Measurements from ENCODE around the gene IFT88.

Gene IFT88

GRCh38 chr13:20566898-20567874, at the start of gene IFT88:
TSS of gene IFT88 (plus strand) at chr13:20567157. CDS start at chr13:20574386, 7,229 bp downstream.
- peak; percentile 79 for DNase-seq (ENCODE audit: low read depth)

GRCh38 chr13:20518660-20519100, 48.3 kb upstream of the IFT88 start:
- no peak for DNase-seq (ENCODE audit: low read depth)

- DNase-seq (ENCODE audit: low read depth), result no peak
Observed at GRCh38 chr13:20519875-20520274, 47.1 kb upstream of the IFT88 start.

- no peak for DNase-seq (ENCODE audit: low read depth)
Observed at GRCh38 chr13:20521364-20522115, 45.4 kb upstream of the IFT88 start.

- DNase-seq (ENCODE audit: low read depth), result peak; percentile 20
Observed at GRCh38 chr13:20525144-20525600, 41.8 kb upstream of the IFT88 start.

- DNase-seq (ENCODE audit: low read depth), result peak; percentile 67
Observed at GRCh38 chr13:20525601-20526544, 41.1 kb upstream of the IFT88 start, which contains the start of gene CRYL1. TSS of gene CRYL1 (minus strand) at chr13:20525857. CDS start at chr13:20525794, 63 bp downstream.

GRCh38 chr13:20526664-20527063, 40.3 kb upstream of the IFT88 start:
- no peak for DNase-seq (ENCODE audit: low read depth)

GRCh38 chr13:20528452-20528851, 38.5 kb upstream of the IFT88 start:
- DNase-seq (ENCODE audit: low read depth), result no peak

GRCh38 chr13:20534038-20534608, 32.8 kb upstream of the IFT88 start:
- DNase-seq (ENCODE audit: low read depth), result no peak

- no peak for DNase-seq (ENCODE audit: low read depth)
Observed at GRCh38 chr13:20536992-20537391, 30.0 kb upstream of the IFT88 start.

- no peak for DNase-seq (ENCODE audit: low read depth)
Observed at GRCh38 chr13:20544201-20544923, 22.6 kb upstream of the IFT88 start.

GRCh38 chr13:20546556-20546955, 20.4 kb upstream of the IFT88 start:
- no peak for DNase-seq (ENCODE audit: low read depth)

GRCh38 chr13:20547479-20547908, 19.5 kb upstream of the IFT88 start:
- DNase-seq (ENCODE audit: low read depth), result no peak

- no peak for DNase-seq (ENCODE audit: low read depth)
Observed at GRCh38 chr13:20550799-20551198, 16.2 kb upstream of the IFT88 start.

- no peak for DNase-seq (ENCODE audit: low read depth)
Observed at GRCh38 chr13:20553311-20553710, 13.6 kb upstream of the IFT88 start.

- no peak for DNase-seq (ENCODE audit: low read depth)
Observed at GRCh38 chr13:20558982-20559381, 8.0 kb upstream of the IFT88 start.

- DNase-seq (ENCODE audit: low read depth), result no peak
Observed at GRCh38 chr13:20559659-20560356, 7.1 kb upstream of the IFT88 start.

- DNase-seq (ENCODE audit: low read depth), result no peak
Observed at GRCh38 chr13:20561741-20562140, 5.2 kb upstream of the IFT88 start.

GRCh38 chr13:20565115-20565736, 1.7 kb upstream of the IFT88 start:
- DNase-seq (ENCODE audit: low read depth), result no peak

All from activated T-cell treated with anti-CD3 and anti-CD28 coated beads for 48 hours (primary cell).